Upper lobe of left lung (tissue), 6 donors: ENCODE data around the gene BCKDK. TPM values are rescaled to one million over a fixed set of nuclear protein-coding genes. Genes with fewer than 3 reads are reported as not detected.

ENCODE experiments used
- ATAC-seq, 2 donors: fragments of 200-7000 bp; cut with Tn5 transposase; one replicate each; pipeline ENCODE4 v1.9.1; 2022; ENCODE audit warnings: mild to moderate bottlenecking in 2 of 2, moderate library complexity in 2 of 2; ENCODE audit not compliant: low FRiP score in 2 of 2
- DNase-seq, 2 donors: peaks; one replicate each; pipeline ENCODE4 v3.0.0-alpha.2; 2019 to 2020
- H3K27ac ChIP-seq, 4 donors: fragments of 200-600 bp; sonication (generic); one replicate each; pipeline ENCODE4 v1.5.1; 2016 to 2019
- H3K27me3 ChIP-seq, 4 donors: fragments of 200-600 bp; sonication (generic); one replicate each; pipeline ENCODE4 v1.5.1; 2017 to 2019
- H3K36me3 ChIP-seq, 4 donors: fragments of 200-600 bp; sonication (generic); one replicate each; pipeline ENCODE4 v1.5.1; 2016 to 2019
- H3K4me1 ChIP-seq, 4 donors: fragments of 200-600 bp; sonication (generic); one replicate each; pipeline ENCODE4 v1.5.1; 2018 to 2019
- H3K4me3 ChIP-seq, 4 donors: fragments of 200-600 bp; sonication (generic); one replicate each; pipeline ENCODE4 v1.5.1; 2017 to 2019; ENCODE audit warnings: mild to moderate bottlenecking in 2 of 4, moderate library complexity in 1 of 4
- H3K9me3 ChIP-seq, 4 donors: fragments of 200-600 bp; sonication (generic); one replicate each; pipeline ENCODE4 v1.5.1; 2018 to 2019
- CTCF ChIP-seq, 6 experiments: fragments of 450-650 bp in 4 of 6; fragments of 200-600 bp in 2 of 6; sonication (generic) in 2 of 6; IDR thresholded peaks; one replicate each; pipeline ENCODE4 v1.5.1; 2016 to 2019; ENCODE audit warnings: antibody characterized with exemption in 6 of 6
- EP300 ChIP-seq, 4 donors: sonication (generic); formaldehyde crosslinking; IDR thresholded peaks; one replicate each; pipeline ENCODE4 v1.5.1; 2017; ENCODE audit warnings: antibody characterized with exemption in 4 of 4, control low read depth in 2 of 4
- POLR2A ChIP-seq, 4 donors: fragments of 450-650 bp; IDR thresholded peaks; one replicate each; pipeline ENCODE4 v1.5.1; 2016 to 2017; ENCODE audit warnings: antibody characterized with exemption in 4 of 4, mild to moderate bottlenecking in 2 of 4
- POLR2AphosphoS5 ChIP-seq, 2 donors: sonication (generic); formaldehyde crosslinking; IDR thresholded peaks; one replicate each; pipeline ENCODE4 v1.5.1; 2017; ENCODE audit warnings: antibody characterized with exemption in 2 of 2
- WGBS, 2 donors: methylation state at CpG; one replicate each; pipeline ENCODE4 v1.1.5; 2017 to 2018; 5-methylcytosine and 5-hydroxymethylcytosine counted together
- total RNA-seq, 6 donors: library from RNA; depleted of rRNA in 4 of 6; stranded (reverse); fragments of >200 nt in 4 of 6; gene quantifications; one replicate each; pipeline versions ENCODE4 v1.1.0 to v1.2.1, GENCODE V29; 2016 to 2021
- donor health status: DM: no; HTN: no; CAD: no; lungs with moderate emphysema.
- donor health status: DM: no; HTN: yes; CAD: no; lungs with severe emphysema.

BCKDK gene
- 10 to 100 TPM; 23.2 to 64.4 (median 39.3) TPM for total RNA-seq

GRCh38 chr16:31108035-31108793 lies at the start of gene BCKDK:
Gene BCKDK, plus strand, starts transcription at chr16:31108386. Its CDS starts 838 bp downstream, at chr16:31109224.
- no peaks in the 10 kb centered on the region for H3K9me3 ChIP-seq
- peak; percentile 78 to 96 for DNase-seq
- peak within 1 kb of the TSS; percentile 68 to 97 (median 78) for H3K4me3 ChIP-seq
- WGBS, 2 donors: 10 to 29% methylated on average over 8 to 23 of the region's 68 CpGs
- TF ChIP-seq POLR2AphosphoS5 (IDR thresholded peaks at IDR 0.05) (peak; percentile 47 to 78), CTCF (IDR thresholded peaks at IDR 0.05) (no peak), EP300 (IDR thresholded peaks at IDR 0.05) (no peak), POLR2A (IDR thresholded peaks at IDR 0.05) (peak in 2 of 4 donors; percentile 12 to 79)
- no peaks in the 10 kb centered on the region for H3K27me3 ChIP-seq
- peaks cover 11 to 39% (median 30%) of the 10 kb centered on the region in 4 donors for H3K36me3 ChIP-seq
- peak within 1 kb of the TSS; percentile 78 to 93 (median 89) for H3K27ac ChIP-seq
- peak in 1 of 2 donors; percentile 92 for ATAC-seq
- peaks cover 15 to 37% (median 19%) of the 10 kb centered on the region in 4 donors for H3K4me1 ChIP-seq

GRCh38 chr16:31061126-31061812 lies 46.9 kb upstream of the BCKDK start:
- DNase-seq (no peak), ATAC-seq (peak in 1 of 2 donors; percentile 12)
- Histone ChIP-seq H3K4me3 (no peak overlapping the region), H3K27ac (no peak overlapping the region), H3K4me1 (peaks cover 9 to 20% (median 14%) of the 10 kb centered on the region in 4 donors), H3K36me3 (peaks cover 8 to 45% (median 28%) of the 10 kb centered on the region in 4 donors), H3K9me3 (no peaks in the 10 kb centered on the region), H3K27me3 (no peaks in the 10 kb centered on the region)
- 93 to 97% methylated on average over 6 to 36 of the region's 42 CpGs for WGBS, 2 donors
- TF ChIP-seq POLR2AphosphoS5 (IDR thresholded peaks at IDR 0.05) (no peak), CTCF (IDR thresholded peaks at IDR 0.05) (no peak), POLR2A (IDR thresholded peaks at IDR 0.05) (no peak), EP300 (IDR thresholded peaks at IDR 0.05) (no peak)

- Histone ChIP-seq H3K27ac (no peak overlapping the region), H3K27me3 (no peaks in the 10 kb centered on the region), H3K4me1 (peaks cover 9 to 20% (median 14%) of the 10 kb centered on the region in 4 donors), H3K9me3 (no peaks in the 10 kb centered on the region), H3K36me3 (peaks cover 8 to 45% (median 28%) of the 10 kb centered on the region in 4 donors), H3K4me3 (no peak overlapping the region)
- no peak for DNase-seq
- ATAC-seq: no peak
- WGBS, 2 donors: 97% methylated on average over 37 to 51 of the region's 54 CpGs
- TF ChIP-seq EP300 (IDR thresholded peaks at IDR 0.05) (no peak), CTCF (IDR thresholded peaks at IDR 0.05) (no peak), POLR2A (IDR thresholded peaks at IDR 0.05) (no peak), POLR2AphosphoS5 (IDR thresholded peaks at IDR 0.05) (no peak)
Measured at GRCh38 chr16:31061813-31062440, 46.3 kb upstream of the BCKDK start.

- ATAC-seq: no peak
- peaks cover 8 to 39% (median 28%) of the 10 kb centered on the region in 4 donors for H3K36me3 ChIP-seq
- WGBS, 2 donors: 95 to 96% methylated on average over 7 to 9 of the region's 9 CpGs
Measured at GRCh38 chr16:31063495-31063842, 44.7 kb upstream of the BCKDK start.

More at GRCh38 chr16:31063495-31063842, 44.7 kb upstream of the BCKDK start:
- H3K4me1 ChIP-seq: peaks cover 9 to 20% (median 14%) of the 10 kb centered on the region in 4 donors
- H3K27me3 ChIP-seq: no peaks in the 10 kb centered on the region
- no peaks in the 10 kb centered on the region for H3K9me3 ChIP-seq
- DNase-seq: no peak
- no peak overlapping the region for H3K4me3 ChIP-seq
- TF ChIP-seq POLR2A (IDR thresholded peaks at IDR 0.05): no peak
- TF ChIP-seq CTCF (IDR thresholded peaks at IDR 0.05): no peak
- TF ChIP-seq EP300 (IDR thresholded peaks at IDR 0.05): no peak
- no peak for TF ChIP-seq POLR2AphosphoS5 (IDR thresholded peaks at IDR 0.05)
- H3K27ac ChIP-seq: no peak overlapping the region
